GM20000 (cell line): ENCODE results near the gene PRDM16.
"Not testable (repeated sequence)": the region's sequence is repeated elsewhere in the genome, so short reads cannot be mapped to it uniquely, and the experiment has no call there.

Experiments
- DNase-seq: peaks from one replicate; pipeline ENCODE4 v3.0.0; 2012; ENCODE audit warnings: low spot score
- CTCF ChIP-seq: IDR thresholded peaks from 2 replicates; pipeline ENCODE4 v1.5.1; 2012; ENCODE audit warnings: mild to moderate bottlenecking, control low read depth; ENCODE audit errors: extremely low read depth, missing control alignments

Gene PRDM16

DNA sequence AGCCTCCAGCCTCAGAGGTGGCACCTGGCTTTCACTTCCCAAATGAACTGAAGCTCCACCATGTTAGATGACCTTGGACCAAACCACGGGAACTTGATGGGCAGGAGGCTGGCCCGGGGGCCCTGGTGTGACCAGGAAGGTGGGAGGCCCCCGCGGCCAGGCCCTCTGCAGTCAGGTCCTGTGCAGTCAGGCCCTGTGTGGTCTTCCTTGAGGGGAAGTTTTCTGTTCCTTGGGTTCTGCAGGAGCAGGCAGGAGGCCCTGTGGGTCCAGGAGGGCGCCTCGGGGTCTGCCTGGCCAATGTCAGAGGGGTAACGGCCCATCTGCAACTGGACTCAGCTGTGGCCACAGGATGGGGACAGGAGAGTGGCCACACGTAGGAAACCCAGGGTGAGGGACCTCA is 13.0 kb downstream of the PRDM16 start:
- no peak for TF ChIP-seq CTCF
- DNase-seq = no peak

- DNase-seq = no peak
- no peak for TF ChIP-seq CTCF
Observed at GRCh38 chr1:3082571-3083516, 13.8 kb downstream of the PRDM16 start.

DNA sequence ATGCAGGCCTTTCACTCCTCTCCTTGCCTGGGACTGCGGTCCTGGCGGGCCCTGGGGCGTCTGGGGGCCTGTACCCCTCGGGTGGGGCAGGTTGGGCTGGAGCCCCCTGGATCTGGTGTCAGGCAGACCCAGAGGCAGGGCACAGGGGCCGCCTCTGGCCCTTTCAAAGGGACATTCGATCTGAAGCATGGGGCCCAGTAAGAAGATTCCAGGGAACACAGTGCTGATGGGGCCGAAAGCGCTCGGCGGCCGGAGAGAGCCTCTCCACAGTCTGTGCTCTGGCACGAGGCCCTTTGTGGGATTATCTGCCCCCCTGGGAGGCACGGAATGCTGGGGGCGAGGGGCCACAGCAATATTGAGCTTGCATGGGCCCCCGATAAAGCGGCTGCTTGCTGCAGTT is 15.2 kb downstream of the PRDM16 start:
- no peak for DNase-seq
- TF ChIP-seq CTCF = no peak

GRCh38 chr1:3084726-3085125 is 15.7 kb downstream of the PRDM16 start:
- DNase-seq = no peak
- TF ChIP-seq CTCF = no peak

DNA sequence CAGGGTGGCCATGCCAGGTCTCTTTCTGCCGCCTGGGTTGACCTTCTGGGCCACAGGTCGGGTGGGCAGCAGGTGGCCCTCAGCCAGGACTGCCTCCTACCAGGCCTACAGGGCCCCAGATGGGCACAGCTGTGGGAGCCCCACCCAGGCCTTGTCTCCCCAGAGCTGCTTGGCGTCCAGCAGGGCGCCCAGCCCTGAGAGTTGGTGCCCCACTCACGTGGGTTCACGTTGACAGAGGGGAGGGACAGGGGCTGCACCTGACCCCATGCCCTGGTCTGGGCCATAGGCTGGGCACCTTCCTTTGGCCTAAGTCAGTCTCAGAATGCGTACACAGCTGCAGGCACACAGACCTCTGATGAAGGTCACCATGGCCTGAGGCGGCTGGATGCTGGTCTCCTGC is 16.7 kb downstream of the PRDM16 start:
- no peak for TF ChIP-seq CTCF
- no peak for DNase-seq

DNA sequence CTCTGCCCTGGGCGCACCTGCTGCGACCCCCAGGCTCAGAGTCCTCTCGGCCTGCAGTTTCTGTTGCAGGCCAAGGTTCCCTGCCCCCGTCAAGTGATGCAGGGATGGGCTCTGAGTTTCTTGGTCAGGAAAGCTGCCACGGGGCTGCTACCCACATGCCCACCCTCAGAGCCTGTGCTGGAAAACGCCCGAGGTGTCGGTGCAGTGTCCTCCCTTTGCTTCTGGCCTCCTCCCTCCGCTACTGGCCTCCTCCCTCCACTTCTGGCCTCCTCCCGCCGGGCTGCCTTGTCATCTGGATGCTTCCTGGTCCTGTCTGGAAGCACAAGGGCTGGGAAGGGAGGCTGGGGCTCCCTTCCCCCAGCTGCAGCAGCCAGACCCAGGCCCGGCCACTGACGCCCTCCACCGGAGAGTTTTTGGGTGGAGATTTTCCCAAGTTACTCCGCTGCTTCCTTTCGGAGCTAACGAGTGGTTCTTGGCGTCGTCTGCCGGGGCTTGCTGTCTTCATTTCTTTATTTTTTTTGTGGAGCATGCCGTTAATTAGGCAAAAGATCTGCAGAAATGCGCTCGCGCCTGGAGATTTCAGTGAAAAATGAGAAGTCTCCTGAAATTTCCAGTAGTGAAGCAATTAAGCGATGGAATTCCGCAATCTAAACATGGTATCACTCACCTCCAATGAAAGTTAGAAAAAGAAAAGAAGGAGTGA is 17.4 kb downstream of the PRDM16 start:
- no peak for DNase-seq
- TF ChIP-seq CTCF = no peak

DNA sequence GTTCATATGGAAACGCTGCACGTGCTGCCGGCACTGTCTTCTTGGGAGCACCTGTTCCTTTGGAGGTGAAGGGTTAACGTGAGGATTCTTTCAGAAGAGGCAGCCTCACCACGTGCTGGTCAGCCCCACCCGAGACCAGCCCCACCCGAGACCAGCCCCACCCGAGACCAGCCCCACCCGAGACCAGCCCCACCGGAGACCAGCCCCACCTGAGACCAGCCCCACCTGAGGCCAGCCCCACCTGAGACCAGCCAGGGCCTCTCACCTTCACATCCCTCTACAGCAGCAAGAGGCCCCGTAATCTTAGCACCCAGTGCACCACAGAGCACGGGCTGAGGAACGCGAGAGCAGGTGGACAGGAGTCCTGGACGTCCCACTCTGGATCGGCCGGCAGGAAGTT is 18.0 kb downstream of the PRDM16 start:
- no peak for DNase-seq
- no peak for TF ChIP-seq CTCF

DNA sequence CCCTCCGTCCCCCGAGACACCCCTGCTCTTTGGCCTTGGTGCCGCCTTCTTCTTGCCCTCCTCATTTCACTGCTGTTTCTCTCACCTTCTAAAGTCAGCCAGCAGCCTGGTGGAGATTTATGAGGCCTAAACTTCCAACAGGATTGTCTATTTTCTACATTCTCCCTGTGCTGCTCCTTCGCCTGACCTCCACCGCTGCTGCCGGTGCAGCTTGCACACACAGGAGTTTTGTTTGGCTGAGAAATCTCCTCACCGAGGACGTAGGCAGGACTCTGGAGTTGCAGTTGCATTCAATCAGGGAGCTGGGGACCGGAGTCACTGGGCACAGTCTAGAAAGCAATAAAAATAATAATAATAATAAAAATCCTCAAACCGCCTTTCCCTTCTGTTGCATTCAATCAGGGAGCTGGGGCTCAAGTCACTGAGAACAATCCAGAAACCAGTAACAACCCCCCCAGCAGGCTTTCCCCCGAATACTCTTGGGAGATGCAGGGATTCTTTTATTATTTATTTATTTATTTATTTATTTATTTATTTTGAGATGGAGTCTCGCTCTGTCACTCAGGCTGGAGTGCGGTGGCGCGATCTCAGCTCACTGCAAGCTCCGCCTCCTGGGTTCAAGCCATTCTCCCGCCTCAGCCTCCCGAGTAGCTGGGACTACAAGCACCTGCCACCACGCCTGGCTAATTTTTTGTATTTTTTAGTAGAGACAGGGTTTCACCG is 19.1 kb downstream of the PRDM16 start:
- not testable (repeated sequence) for DNase-seq
